ENCODE measurements around the gene SOX4.

The SOX4 gene

DNA sequence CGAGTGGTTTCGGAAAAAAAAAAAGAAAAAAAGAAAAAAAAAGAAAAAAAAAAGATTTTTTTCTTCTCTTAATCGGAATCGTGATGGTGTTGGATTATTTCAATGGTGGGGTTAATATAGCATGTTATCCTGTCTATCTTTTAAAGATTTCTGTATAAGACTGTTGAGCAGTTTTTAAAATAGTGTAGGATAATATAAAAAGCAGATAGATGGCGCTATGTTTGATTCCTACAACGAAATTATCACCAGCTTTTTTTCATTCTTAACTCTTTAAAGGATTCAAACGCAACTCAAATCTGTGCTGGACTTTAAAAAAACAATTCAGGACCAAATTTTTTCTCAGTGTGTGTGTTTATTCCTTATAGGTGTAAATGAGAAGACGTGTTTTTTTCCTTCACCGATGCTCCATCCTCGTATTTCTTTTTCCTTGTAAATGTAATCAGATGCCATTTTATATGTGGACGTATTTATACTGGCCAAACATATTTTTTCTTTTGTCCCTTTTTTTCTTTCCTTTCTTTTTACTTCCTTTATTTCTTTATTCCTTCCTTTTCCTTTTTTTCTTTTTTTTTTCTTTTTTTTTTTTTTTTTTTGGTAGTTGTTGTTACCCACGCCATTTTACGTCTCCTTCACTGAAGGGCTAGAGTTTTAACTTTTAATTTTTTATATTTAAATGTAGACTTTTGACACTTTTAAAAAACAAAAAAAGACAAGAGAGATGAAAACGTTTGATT is 3.6 kb downstream of the SOX4 start:
- Histone ChIP-seq H3K9me3 (ENCODE audit: low read length) (peaks cover 6% of the 10 kb centered on the region; the same call in 1 of the 2 replicates), H3K4me2 (ENCODE audit: low read length) (no peak overlapping the region), H3F3A (ENCODE audit: insufficient read depth, low read length) (0 out of 2 replicates have a peak, but pooled peaks cover 5% of the 10 kb centered on the region), H3K9me2 (ENCODE audit: low read depth, low read length) (no peaks in the 10 kb centered on the region), H3K36me3 (ENCODE audit: insufficient read depth, low read length) (peaks cover 34% of the 10 kb centered on the region), H4K20me1 (ENCODE audit: insufficient read depth, low read length) (no peaks in the 10 kb centered on the region), H3K4me1 (ENCODE audit: insufficient read depth, low read length, severe bottlenecking) (peaks cover 23% of the 10 kb centered on the region), H3K79me2 (ENCODE audit: insufficient read depth, low read length) (no peaks in the 10 kb centered on the region), H3K27ac (ENCODE audit: low read depth, low read length, poor library complexity, severe bottlenecking) (no peak overlapping the region), H3K9ac (ENCODE audit: low read length) (no peak overlapping the region), H3K27me3 (ENCODE audit: insufficient read depth, low read length) (no peaks in the 10 kb centered on the region), H3K4me3 (ENCODE audit: low read depth, low read length, poor library complexity, severe bottlenecking) (peak overlapping the region; percentile 77), H2AFZ (ENCODE audit: low read length) (no peak overlapping the region)
- TF ChIP-seq EZH2 (IDR thresholded peaks at IDR 0.05; ENCODE audit: borderline replicate concordance, low read length) (no peak), CTCF (IDR thresholded peaks at IDR 0.05; ENCODE audit: low read length) (peak; percentile 50)

DNA sequence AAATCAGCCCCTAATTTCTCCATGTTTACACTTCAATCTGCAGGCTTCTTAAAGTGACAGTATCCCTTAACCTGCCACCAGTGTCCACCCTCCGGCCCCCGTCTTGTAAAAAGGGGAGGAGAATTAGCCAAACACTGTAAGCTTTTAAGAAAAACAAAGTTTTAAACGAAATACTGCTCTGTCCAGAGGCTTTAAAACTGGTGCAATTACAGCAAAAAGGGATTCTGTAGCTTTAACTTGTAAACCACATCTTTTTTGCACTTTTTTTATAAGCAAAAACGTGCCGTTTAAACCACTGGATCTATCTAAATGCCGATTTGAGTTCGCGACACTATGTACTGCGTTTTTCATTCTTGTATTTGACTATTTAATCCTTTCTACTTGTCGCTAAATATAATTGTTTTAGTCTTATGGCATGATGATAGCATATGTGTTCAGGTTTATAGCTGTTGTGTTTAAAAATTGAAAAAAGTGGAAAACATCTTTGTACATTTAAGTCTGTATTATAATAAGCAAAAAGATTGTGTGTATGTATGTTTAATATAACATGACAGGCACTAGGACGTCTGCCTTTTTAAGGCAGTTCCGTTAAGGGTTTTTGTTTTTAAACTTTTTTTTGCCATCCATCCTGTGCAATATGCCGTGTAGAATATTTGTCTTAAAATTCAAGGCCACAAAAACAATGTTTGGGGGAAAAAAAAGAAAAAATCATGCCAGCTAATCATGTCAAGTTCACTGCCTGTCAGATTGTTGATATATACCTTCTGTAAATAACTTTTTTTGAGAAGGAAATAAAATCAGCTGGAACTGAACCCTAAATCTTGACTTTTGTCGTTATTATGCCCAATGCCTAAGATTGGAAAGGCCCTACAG is 4.5 kb downstream of the SOX4 start:
- Histone ChIP-seq H3F3A (ENCODE audit: insufficient read depth, low read length) (0 out of 2 replicates have a peak, but pooled peaks cover 5% of the 10 kb centered on the region), H3K4me3 (ENCODE audit: low read depth, low read length, poor library complexity, severe bottlenecking) (no peak overlapping the region), H3K9ac (ENCODE audit: low read length) (no peak overlapping the region), H3K4me2 (ENCODE audit: low read length) (no peak overlapping the region), H4K20me1 (ENCODE audit: insufficient read depth, low read length) (no peaks in the 10 kb centered on the region), H3K36me3 (ENCODE audit: insufficient read depth, low read length) (peaks cover 34% of the 10 kb centered on the region), H3K4me1 (ENCODE audit: insufficient read depth, low read length, severe bottlenecking) (peaks cover 26% of the 10 kb centered on the region), H3K27ac (ENCODE audit: low read depth, low read length, poor library complexity, severe bottlenecking) (no peak overlapping the region), H3K9me3 (ENCODE audit: low read length) (peaks cover 7% of the 10 kb centered on the region; the same call in 1 of the 2 replicates), H2AFZ (ENCODE audit: low read length) (no peak overlapping the region), H3K79me2 (ENCODE audit: insufficient read depth, low read length) (no peaks in the 10 kb centered on the region), H3K9me2 (ENCODE audit: low read depth, low read length) (no peaks in the 10 kb centered on the region), H3K27me3 (ENCODE audit: insufficient read depth, low read length) (no peaks in the 10 kb centered on the region)
- TF ChIP-seq CTCF (IDR thresholded peaks at IDR 0.05; ENCODE audit: low read length) = no peak
- no peak for TF ChIP-seq EZH2 (IDR thresholded peaks at IDR 0.05; ENCODE audit: borderline replicate concordance, low read length)

GRCh38 chr6:21598674-21599023 is 5.1 kb downstream of the SOX4 start:
- H3K9me3 ChIP-seq (ENCODE audit: low read length) = peaks cover 7% of the 10 kb centered on the region; the same call in 1 of the 2 replicates
- no peak overlapping the region for H3K4me2 ChIP-seq (ENCODE audit: low read length)
- TF ChIP-seq CTCF (IDR thresholded peaks at IDR 0.05; ENCODE audit: low read length) = no peak
- no peak for TF ChIP-seq EZH2 (IDR thresholded peaks at IDR 0.05; ENCODE audit: borderline replicate concordance, low read length)
- no peaks in the 10 kb centered on the region for H3K27me3 ChIP-seq (ENCODE audit: insufficient read depth, low read length)
- no peak overlapping the region for H3K27ac ChIP-seq (ENCODE audit: low read depth, low read length, poor library complexity, severe bottlenecking)
- H4K20me1 ChIP-seq (ENCODE audit: insufficient read depth, low read length) = no peaks in the 10 kb centered on the region
- no peaks in the 10 kb centered on the region for H3K9me2 ChIP-seq (ENCODE audit: low read depth, low read length)
- no peaks in the 10 kb centered on the region for H3K79me2 ChIP-seq (ENCODE audit: insufficient read depth, low read length)
- peaks cover 34% of the 10 kb centered on the region for H3K36me3 ChIP-seq (ENCODE audit: insufficient read depth, low read length)
- peaks cover 30% of the 10 kb centered on the region for H3K4me1 ChIP-seq (ENCODE audit: insufficient read depth, low read length, severe bottlenecking)
- H3K9ac ChIP-seq (ENCODE audit: low read length) = no peak overlapping the region
- no peak overlapping the region for H2AFZ ChIP-seq (ENCODE audit: low read length)
- 0 out of 2 replicates have a peak, but pooled peaks cover 5% of the 10 kb centered on the region for H3F3A ChIP-seq (ENCODE audit: insufficient read depth, low read length)
- H3K4me3 ChIP-seq (ENCODE audit: low read depth, low read length, poor library complexity, severe bottlenecking) = no peak overlapping the region
